Measurements from ENCODE around the gene PI16.

- TF ChIP-seq CTCF (IDR thresholded peaks at IDR 0.05): no peak
- no peak for TF ChIP-seq POLR2AphosphoS5 (IDR thresholded peaks at IDR 0.05)
- no peak for TF ChIP-seq POLR2A (IDR thresholded peaks at IDR 0.05)
These were observed 14.5 kb upstream of the PI16 start for GRCh38 chr6:36940027-36940426.
